NB4 (cell line): Measurements from ENCODE around the gene KLHL22.

ENCODE experiments used
- MYC ChIP-seq: IDR thresholded peaks from 2 replicates; pipeline ENCODE4 v1.6.1; 2011; ENCODE audit warnings: low read depth, low read length
- POLR2A ChIP-seq: IDR thresholded peaks from 2 replicates; pipeline ENCODE4 v1.6.1; 2011; ENCODE audit warnings: mild to moderate bottlenecking; ENCODE audit not compliant: insufficient read length; ENCODE audit errors: extremely low read depth
- TF ChIP-seq, protein P1 (sequence below): IDR thresholded peaks from one replicate; pipeline ENCODE4 v1.5.1; 2012; ENCODE audit warnings: low read depth, low read length

DNA sequence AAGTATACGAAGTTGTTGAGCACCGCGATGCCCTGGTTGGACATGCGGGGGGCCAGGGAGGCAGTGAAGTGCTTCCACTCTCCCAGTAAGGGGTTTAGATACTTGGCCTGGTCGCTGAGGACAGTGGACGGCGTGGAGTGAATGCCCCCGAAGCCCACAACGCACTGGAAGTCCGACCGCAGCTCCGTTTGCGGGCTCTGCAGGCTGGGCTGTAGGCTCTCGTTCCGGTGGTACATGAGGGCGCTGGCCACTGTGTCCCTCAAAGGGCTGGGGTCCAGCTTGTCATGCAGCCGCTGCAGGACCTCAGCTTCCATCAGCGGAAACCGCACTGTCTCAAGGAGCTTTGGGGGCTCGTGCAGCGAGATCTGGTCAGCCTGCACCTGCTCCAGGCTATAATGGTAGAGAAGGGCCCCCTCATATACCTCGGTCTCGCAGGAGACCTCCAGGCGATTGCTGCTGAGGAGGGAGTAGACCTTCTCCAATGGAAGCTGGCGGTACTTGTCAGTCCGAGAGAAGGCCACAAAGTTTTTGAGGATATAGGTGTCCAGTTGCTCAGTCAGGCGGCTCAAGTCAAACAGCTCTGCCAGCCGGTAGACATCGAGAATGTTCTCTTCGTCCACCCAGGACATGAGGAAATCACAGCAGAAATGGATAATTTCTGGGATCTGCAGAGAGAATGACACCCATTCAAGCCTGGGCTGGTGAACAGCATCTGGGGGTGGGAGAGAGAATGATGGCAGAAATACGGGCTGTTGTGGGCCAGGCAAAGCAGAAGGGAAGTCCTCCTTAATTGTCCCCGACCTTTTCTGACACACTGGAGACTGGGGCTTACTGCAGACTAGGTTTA is 30.5 kb downstream of the KLHL22 start:
- TF ChIP-seq, protein P1, sequence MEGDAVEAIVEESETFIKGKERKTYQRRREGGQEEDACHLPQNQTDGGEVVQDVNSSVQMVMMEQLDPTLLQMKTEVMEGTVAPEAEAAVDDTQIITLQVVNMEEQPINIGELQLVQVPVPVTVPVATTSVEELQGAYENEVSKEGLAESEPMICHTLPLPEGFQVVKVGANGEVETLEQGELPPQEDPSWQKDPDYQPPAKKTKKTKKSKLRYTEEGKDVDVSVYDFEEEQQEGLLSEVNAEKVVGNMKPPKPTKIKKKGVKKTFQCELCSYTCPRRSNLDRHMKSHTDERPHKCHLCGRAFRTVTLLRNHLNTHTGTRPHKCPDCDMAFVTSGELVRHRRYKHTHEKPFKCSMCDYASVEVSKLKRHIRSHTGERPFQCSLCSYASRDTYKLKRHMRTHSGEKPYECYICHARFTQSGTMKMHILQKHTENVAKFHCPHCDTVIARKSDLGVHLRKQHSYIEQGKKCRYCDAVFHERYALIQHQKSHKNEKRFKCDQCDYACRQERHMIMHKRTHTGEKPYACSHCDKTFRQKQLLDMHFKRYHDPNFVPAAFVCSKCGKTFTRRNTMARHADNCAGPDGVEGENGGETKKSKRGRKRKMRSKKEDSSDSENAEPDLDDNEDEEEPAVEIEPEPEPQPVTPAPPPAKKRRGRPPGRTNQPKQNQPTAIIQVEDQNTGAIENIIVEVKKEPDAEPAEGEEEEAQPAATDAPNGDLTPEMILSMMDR, result no peak
- TF ChIP-seq POLR2A (no peak), MYC (no peak)
